ENCODE results near the gene NFKBIZ. TPM values are rescaled to one million over a fixed set of nuclear protein-coding genes. Genes with fewer than 3 reads are reported as not detected.

Gene NFKBIZ
- total and polyA plus RNA-seq, 4 donors, result 4.8 to 78.8 (median 23.7) TPM

DNA sequence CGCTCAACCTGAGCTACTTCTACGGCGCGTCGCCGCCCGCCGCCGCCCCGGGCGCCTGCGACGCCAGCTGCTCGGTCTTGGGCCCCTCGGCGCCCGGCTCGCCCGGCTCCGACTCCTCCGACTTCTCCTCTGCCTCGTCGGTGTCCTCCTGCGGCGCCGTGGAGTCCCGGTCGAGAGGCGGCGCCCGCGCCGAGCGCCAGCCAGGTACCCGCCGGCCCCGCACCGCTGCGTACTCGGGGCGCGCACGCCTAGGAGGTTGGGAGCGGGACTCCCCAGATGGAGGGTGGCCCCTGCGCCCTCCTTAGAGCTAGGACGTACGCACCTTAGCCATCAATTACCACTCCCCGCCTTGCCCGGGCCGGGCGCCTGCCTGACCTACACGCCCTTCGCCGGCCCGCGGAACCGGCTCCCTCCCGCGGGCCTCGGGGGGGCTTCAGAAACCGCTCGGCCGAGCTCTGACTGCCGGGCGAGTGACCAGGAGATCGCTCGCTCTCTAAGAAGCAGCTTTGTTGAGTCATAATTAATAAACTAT is 466 bp downstream of the NFKBIZ start:
- Histone ChIP-seq H3K27me3 (ENCODE audit: control insufficient read depth in 4 of 4, insufficient read depth in 4 of 4, low read length in 3 of 4) (no peaks in the 10 kb centered on the region), H3K4me1 (ENCODE audit: control insufficient read depth in 4 of 4, insufficient read depth in 4 of 4, low read length in 3 of 4) (peaks cover 6 to 48% (median 16%) of the 10 kb centered on the region in 4 donors), H3K9ac (ENCODE audit: low read depth in 1 of 2, low read length in 2 of 2) (peak overlapping the region; percentile 95 to 96), H3K27ac (ENCODE audit: low read depth in 1 of 2, low read length in 2 of 2) (peak overlapping the region; percentile 97 to 99), H3K36me3 (ENCODE audit: control insufficient read depth in 4 of 4, insufficient read depth in 3 of 4, low read depth in 1 of 4, low read length in 3 of 4) (peaks cover 11 to 29% (median 28%) of the 10 kb centered on the region in 4 donors), H3K4me3 (ENCODE audit: low read depth in 1 of 3, low read length in 3 of 3) (peak overlapping the region; percentile 76 to 97 (median 94)), H3K9me3 (ENCODE audit: control insufficient read depth in 4 of 4, low read length in 3 of 4) (no peaks in the 10 kb centered on the region)
- WGBS, result under 1% methylated on average over 67 of the region's 67 CpGs
- peak; percentile 62 for DNase-seq (ENCODE audit: low spot score)
- TF ChIP-seq NR2F2 (IDR thresholded peaks at IDR 0.05) (no peak), GABPA (IDR thresholded peaks at IDR 0.05 in 1 of 2, conservative IDR thresholded peaks at IDR 0.05 in 1 of 2) (no peak), TAF1 (conservative IDR thresholded peaks at IDR 0.05) (no peak), RXRA (IDR thresholded peaks at IDR 0.05) (no peak), FOXA1 (IDR thresholded peaks at IDR 0.05) (no peak), EGR1 (IDR thresholded peaks at IDR 0.05; ENCODE audit: low read depth in 2 of 2) (no peak), HNF4A (conservative IDR thresholded peaks at IDR 0.05) (no peak), RAD21 (IDR thresholded peaks at IDR 0.05) (no peak), SP1 (IDR thresholded peaks at IDR 0.05) (no peak), HNF4G (IDR thresholded peaks at IDR 0.05) (no peak), FOXA2 (IDR thresholded peaks at IDR 0.05) (no peak), JUND (IDR thresholded peaks at IDR 0.05) (no peak), YY1 (IDR thresholded peaks at IDR 0.05) (no peak)
- TF ChIP-seq, protein P1, sequence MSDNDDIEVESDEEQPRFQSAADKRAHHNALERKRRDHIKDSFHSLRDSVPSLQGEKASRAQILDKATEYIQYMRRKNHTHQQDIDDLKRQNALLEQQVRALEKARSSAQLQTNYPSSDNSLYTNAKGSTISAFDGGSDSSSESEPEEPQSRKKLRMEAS (IDR thresholded peaks at IDR 0.05), result no peak
- TF ChIP-seq, protein P2, sequence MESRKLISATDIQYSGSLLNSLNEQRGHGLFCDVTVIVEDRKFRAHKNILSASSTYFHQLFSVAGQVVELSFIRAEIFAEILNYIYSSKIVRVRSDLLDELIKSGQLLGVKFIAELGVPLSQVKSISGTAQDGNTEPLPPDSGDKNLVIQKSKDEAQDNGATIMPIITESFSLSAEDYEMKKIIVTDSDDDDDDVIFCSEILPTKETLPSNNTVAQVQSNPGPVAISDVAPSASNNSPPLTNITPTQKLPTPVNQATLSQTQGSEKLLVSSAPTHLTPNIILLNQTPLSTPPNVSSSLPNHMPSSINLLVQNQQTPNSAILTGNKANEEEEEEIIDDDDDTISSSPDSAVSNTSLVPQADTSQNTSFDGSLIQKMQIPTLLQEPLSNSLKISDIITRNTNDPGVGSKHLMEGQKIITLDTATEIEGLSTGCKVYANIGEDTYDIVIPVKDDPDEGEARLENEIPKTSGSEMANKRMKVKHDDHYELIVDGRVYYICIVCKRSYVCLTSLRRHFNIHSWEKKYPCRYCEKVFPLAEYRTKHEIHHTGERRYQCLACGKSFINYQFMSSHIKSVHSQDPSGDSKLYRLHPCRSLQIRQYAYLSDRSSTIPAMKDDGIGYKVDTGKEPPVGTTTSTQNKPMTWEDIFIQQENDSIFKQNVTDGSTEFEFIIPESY (IDR thresholded peaks at IDR 0.05), result no peak
- TF ChIP-seq, protein P3, sequence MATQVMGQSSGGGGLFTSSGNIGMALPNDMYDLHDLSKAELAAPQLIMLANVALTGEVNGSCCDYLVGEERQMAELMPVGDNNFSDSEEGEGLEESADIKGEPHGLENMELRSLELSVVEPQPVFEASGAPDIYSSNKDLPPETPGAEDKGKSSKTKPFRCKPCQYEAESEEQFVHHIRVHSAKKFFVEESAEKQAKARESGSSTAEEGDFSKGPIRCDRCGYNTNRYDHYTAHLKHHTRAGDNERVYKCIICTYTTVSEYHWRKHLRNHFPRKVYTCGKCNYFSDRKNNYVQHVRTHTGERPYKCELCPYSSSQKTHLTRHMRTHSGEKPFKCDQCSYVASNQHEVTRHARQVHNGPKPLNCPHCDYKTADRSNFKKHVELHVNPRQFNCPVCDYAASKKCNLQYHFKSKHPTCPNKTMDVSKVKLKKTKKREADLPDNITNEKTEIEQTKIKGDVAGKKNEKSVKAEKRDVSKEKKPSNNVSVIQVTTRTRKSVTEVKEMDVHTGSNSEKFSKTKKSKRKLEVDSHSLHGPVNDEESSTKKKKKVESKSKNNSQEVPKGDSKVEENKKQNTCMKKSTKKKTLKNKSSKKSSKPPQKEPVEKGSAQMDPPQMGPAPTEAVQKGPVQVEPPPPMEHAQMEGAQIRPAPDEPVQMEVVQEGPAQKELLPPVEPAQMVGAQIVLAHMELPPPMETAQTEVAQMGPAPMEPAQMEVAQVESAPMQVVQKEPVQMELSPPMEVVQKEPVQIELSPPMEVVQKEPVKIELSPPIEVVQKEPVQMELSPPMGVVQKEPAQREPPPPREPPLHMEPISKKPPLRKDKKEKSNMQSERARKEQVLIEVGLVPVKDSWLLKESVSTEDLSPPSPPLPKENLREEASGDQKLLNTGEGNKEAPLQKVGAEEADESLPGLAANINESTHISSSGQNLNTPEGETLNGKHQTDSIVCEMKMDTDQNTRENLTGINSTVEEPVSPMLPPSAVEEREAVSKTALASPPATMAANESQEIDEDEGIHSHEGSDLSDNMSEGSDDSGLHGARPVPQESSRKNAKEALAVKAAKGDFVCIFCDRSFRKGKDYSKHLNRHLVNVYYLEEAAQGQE (IDR thresholded peaks at IDR 0.05), result no peak
- TF ChIP-seq, protein P4, sequence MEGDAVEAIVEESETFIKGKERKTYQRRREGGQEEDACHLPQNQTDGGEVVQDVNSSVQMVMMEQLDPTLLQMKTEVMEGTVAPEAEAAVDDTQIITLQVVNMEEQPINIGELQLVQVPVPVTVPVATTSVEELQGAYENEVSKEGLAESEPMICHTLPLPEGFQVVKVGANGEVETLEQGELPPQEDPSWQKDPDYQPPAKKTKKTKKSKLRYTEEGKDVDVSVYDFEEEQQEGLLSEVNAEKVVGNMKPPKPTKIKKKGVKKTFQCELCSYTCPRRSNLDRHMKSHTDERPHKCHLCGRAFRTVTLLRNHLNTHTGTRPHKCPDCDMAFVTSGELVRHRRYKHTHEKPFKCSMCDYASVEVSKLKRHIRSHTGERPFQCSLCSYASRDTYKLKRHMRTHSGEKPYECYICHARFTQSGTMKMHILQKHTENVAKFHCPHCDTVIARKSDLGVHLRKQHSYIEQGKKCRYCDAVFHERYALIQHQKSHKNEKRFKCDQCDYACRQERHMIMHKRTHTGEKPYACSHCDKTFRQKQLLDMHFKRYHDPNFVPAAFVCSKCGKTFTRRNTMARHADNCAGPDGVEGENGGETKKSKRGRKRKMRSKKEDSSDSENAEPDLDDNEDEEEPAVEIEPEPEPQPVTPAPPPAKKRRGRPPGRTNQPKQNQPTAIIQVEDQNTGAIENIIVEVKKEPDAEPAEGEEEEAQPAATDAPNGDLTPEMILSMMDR (IDR thresholded peaks at IDR 0.05; ENCODE audit: low read depth, low read length, missing input control), result no peak
- TF ChIP-seq, protein P5, sequence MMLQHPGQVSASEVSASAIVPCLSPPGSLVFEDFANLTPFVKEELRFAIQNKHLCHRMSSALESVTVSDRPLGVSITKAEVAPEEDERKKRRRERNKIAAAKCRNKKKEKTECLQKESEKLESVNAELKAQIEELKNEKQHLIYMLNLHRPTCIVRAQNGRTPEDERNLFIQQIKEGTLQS (IDR thresholded peaks at IDR 0.05), result no peak

Data from liver (tissue), 9 donors.